ENCODE data around the gene PRKAR1B.

The PRKAR1B gene

GRCh38 chr7:601036-601594 lies 126.0 kb downstream of the PRKAR1B start:
- DNase-seq: no peak

- no peak for DNase-seq
Observed at GRCh38 chr7:600149-601035, 126.7 kb downstream of the PRKAR1B start.

- no peak for DNase-seq
Observed at GRCh38 chr7:598899-599298, 128.2 kb downstream of the PRKAR1B start.

- DNase-seq: no peak
Observed at GRCh38 chr7:597348-598178, 129.5 kb downstream of the PRKAR1B start.

GRCh38 chr7:596819-597182 lies 130.3 kb downstream of the PRKAR1B start:
- no peak for DNase-seq

GRCh38 chr7:596071-596818 lies 130.8 kb downstream of the PRKAR1B start:
- DNase-seq: no peak

- DNase-seq: no peak
Observed at GRCh38 chr7:595621-596010, 131.5 kb downstream of the PRKAR1B start.

GRCh38 chr7:594920-595620 lies 132.0 kb downstream of the PRKAR1B start:
- DNase-seq: no peak

- DNase-seq: no peak
Observed at GRCh38 chr7:594212-594913, 132.7 kb downstream of the PRKAR1B start.

- no peak for DNase-seq
Observed at GRCh38 chr7:593324-594115, 133.6 kb downstream of the PRKAR1B start.

- DNase-seq: no peak
Observed at GRCh38 chr7:591856-592628, 135.0 kb downstream of the PRKAR1B start.

GRCh38 chr7:590731-591551 lies 136.1 kb downstream of the PRKAR1B start:
- no peak for DNase-seq

- DNase-seq: no peak
Observed at GRCh38 chr7:589781-590575, 137.1 kb downstream of the PRKAR1B start.

GRCh38 chr7:587767-588166 lies 139.3 kb downstream of the PRKAR1B start:
- DNase-seq: no peak

- DNase-seq: no peak
Observed at GRCh38 chr7:586494-586893, 140.6 kb downstream of the PRKAR1B start.

GRCh38 chr7:585873-586272 lies 141.2 kb downstream of the PRKAR1B start:
- DNase-seq: no peak

GRCh38 chr7:585229-585711 lies 141.8 kb downstream of the PRKAR1B start:
- DNase-seq: no peak

- DNase-seq: no peak
Observed at GRCh38 chr7:584820-585219, 142.3 kb downstream of the PRKAR1B start.
